Germinal center (tissue), 1 donor: Measurements from ENCODE around the gene BRI3BP.
"Not testable (repeated sequence)": the region's sequence is repeated elsewhere in the genome, so short reads cannot be mapped to it uniquely, and the experiment has no call there.

Experiments used
- DNase-seq: peaks from one replicate; pipeline ENCODE4 v3.0.0; 2012; ENCODE audit warnings: mixed read lengths, low spot score

The BRI3BP gene

GRCh38 chr12:125023065-125023464 lies 29.6 kb downstream of the BRI3BP start:
- DNase-seq: no peak

DNA sequence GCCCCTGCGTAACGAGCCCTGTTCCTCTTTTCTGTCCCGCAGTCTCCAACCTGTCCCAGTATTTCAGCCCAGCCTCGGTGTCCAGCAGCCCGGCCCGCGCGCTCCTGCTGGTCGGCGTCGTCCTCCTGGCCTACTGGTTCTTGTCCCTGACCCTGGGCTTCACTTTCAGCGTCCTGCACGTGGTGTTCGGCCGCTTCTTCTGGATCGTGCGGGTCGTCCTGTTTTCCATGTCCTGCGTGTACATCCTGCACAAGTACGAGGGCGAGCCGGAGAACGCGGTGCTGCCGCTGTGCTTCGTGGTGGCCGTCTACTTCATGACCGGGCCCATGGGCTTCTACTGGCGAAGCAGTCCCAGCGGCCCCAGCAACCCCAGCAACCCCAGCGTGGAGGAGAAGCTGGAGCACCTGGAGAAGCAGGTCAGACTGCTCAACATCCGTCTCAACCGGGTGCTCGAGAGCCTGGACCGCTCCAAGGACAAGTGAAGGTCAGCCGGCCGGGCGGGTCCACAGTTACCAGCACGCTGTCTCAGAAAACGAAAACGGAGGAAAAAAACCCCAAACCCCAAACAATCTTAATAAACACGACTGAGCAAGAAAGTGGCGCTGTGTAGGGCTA lies 31.6 kb downstream of the BRI3BP start:
- DNase-seq: no peak

- DNase-seq: no peak
Measured at GRCh38 chr12:125025606-125026235, 32.3 kb downstream of the BRI3BP start.

DNA sequence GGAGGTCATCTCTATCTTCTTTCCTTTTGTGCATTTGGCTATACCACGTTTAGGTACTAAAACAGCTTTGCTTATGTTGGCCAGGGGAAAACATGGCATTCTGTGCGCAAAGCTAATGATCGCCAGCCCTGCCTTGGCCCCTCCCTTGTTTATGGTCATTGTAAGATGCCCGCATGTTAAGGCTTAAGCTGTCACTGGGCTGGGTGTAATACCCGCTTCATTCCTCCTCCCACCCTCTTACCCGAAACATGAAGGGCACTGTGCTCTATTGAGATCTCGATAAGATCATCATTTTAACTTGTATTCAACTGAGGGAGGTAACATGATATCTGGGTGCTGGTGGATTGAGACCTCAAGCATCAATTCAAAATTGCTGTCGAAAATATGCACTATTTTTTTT lies 34.7 kb downstream of the BRI3BP start:
- DNase-seq: no peak

- DNase-seq: no peak
Measured at GRCh38 chr12:125029761-125030358, 36.4 kb downstream of the BRI3BP start.

- not testable (repeated sequence) for DNase-seq
Measured at GRCh38 chr12:125031471-125031870, 38.0 kb downstream of the BRI3BP start.

DNA sequence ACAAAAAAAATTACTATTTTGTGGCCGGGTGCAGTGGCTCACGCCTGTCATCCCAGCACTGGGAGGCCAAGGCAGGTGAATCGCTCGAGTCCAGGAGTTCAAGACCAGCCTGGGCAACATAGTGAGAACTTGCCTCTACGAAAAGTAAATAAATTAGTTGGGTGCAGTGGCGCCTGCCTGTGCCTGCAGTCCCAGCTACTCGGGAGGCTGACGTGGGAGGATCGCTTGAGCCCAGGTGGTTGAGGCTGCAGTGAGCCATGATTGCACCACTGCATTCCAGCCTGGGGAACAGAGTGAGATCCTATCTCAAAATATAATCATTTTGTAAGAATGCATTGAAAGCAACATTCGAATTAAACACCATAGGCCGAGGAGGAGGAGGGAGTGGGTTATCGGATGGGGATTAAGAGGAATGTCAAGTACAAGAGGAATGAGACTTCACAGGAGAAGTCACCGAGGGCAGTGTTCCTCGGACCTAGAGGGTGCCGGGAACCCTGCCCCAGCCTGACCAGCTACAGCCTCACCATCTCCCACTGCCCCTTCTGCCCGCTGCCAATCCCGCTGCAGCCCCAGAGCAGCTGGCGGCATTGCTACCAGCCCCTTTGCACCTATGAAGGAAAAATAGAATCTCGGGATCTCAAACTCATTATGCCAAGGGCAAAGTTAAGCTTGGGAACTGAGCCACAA lies 39.2 kb downstream of the BRI3BP start:
- no peak for DNase-seq

- DNase-seq: no peak
Measured at GRCh38 chr12:125033288-125033687, 39.8 kb downstream of the BRI3BP start.

DNA sequence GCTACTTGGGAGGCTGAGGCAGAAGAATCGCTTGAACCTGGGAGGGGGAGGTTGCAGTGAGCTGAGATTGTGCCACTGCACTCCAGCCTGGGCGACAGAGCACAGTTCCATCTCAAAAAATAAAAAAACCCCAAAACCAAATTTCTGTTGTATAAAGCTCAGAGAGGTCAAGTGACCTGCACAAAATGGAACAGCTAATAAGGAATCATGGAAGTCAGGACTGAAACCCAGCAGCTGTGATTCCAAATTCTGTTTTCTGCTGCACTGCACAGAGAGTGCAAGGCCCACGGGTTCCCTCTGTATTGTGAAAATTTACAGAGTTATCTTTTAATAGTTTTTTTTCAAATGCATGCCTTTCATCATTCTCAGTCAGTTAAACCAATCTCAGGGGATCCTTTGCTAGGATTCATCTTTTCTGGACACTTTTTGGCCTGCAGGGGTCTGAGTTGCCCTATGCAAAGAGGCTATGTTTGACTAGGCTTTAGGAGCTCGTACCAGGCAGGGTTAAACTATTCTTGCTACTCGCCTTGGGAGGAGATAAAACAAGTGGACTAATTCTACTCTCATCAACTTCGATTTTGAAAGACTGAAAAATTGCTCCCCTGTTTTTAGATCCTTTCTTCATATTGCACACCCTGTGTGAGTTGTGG lies 45.7 kb downstream of the BRI3BP start:
- DNase-seq: no peak

- no peak for DNase-seq
Measured at GRCh38 chr12:125049093-125049458, 55.6 kb downstream of the BRI3BP start.

- no peak for DNase-seq
Measured at GRCh38 chr12:125050446-125050845, 57.0 kb downstream of the BRI3BP start.

GRCh38 chr12:125050868-125051267 lies 57.4 kb downstream of the BRI3BP start:
- DNase-seq: no peak

DNA sequence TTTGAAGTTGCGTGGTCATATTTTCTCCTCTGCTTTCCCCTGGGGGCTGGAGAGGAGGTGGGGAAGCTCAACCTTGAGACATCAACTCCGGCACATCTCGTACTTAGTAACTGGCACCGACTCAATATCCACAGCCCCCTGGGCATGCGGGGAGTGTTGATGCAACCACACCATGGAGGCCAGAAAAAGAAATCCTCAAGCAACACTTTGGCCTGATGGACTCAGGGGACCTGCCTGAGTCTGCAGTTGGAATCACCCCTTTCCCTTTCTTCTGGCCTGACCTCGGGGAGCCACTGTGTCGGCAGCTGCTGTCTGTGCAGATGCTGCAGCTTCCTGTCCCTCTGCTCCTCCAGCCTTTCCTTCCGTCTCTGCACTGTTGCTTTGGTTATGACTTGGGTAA lies 60.4 kb downstream of the BRI3BP start:
- no peak for DNase-seq

DNA sequence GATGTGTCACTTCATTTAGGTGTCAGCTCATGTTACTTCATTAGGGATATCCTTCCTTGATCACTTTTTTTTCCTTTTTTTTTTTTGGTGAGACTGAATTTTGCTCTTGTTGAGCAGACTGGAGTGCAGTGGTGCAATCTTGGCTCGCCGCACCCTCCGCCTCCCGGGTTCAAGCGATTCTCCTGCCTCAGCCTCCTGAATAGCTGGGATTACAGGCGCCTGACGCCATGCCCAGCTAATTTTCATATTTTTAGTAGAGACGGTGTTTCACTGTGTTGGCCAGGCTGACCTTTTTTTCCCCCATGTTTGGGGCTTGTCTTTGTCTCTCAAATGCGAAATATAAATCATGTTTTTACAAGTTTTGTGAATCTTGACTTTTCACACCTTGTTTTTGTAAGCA lies 62.1 kb downstream of the BRI3BP start:
- DNase-seq: no peak

DNA sequence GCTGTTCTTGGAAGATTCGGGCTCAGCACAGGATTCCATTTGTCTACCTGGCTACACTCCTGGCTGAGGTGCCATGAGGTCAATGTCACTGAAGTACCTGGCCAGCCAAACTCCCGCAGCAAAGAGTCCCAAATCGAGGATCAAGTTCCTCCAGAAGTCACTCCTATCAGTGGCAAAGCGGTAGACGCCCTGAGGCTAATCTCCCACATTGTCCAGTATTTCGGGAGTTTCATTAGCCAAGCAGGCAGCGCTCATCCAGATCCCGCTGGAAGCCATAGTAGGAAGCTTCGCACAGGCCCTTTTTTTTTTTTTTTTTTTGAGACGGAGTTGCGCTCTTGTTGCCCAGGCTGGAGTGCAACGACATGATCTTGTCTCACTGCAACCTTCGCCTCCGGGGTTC lies 62.9 kb downstream of the BRI3BP start:
- no peak for DNase-seq

DNA sequence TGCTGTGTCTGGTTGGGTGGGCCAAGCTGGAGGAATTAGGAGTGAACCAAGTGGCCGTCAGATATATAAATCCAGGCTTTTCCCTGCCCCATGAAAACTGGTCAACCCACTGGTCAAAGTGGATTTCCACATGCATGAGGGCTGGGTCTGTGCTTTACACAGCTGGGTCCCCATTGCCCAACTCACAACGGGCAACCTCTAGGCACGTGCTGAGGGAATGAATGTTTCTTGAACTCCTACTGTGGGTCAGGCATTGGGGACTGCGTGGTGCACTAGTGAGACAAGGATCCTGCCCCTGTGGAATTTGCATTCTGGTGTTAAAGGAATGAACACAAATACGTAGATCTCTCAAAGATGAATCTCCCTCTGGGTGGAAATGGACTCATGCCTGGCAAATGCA lies 64.3 kb downstream of the BRI3BP start:
- no peak for DNase-seq

DNA sequence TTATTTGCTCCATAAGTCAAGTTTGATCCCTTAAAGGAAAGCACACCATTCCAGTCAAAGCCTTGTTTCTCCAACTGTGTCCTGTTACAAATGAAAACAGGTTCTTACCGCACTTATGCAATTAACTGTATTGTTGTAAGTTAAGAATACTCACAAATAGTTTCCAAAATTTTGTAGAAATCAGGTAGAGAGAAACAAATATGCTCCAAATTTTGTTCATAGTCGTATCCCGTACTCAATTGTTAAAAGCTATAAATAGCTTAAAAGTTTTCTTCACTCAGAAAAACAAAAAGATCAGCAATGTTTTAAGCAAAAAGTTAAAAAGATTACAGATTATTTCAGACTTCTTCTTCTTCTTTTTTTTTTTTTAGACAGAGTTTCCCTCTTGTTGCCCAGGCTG lies 67.8 kb downstream of the BRI3BP start:
- DNase-seq: no peak

- DNase-seq: not testable (repeated sequence)
Measured at GRCh38 chr12:125063522-125063921, 70.1 kb downstream of the BRI3BP start.

GRCh38 chr12:125064492-125064891 lies 71.0 kb downstream of the BRI3BP start:
- DNase-seq: no peak

- DNase-seq: peak; percentile 96
Measured at GRCh38 chr12:125065021-125065918, 71.8 kb downstream of the BRI3BP start, which contains the start of gene AACS. Gene AACS, plus strand, starts transcription at chr12:125065435. Its CDS starts 150 bp downstream, at chr12:125065585.

- DNase-seq: no peak
Measured at GRCh38 chr12:125065919-125066570, 72.6 kb downstream of the BRI3BP start.
